A549 (cell line): ENCODE measurements around the gene ACOX1. TPM values are rescaled to one million over a fixed set of nuclear protein-coding genes. Genes with fewer than 3 reads are reported as not detected.

Experiments used
- ATAC-seq, 2 experiments: fragments of 200-7000 bp in 1 of 2; fragments of >200 bp in 1 of 2; cut with Nextera tagmentation in 1 of 2; cut with Tn5 transposase in 1 of 2; 3 replicates each; pipeline versions ENCODE4 v1.8.0 to v1.9.1; 2018 to 2020; ENCODE audit warnings: mild to moderate bottlenecking in 1 of 2, moderate library complexity in 1 of 2
- CTCF ChIA-PET: fragments of 300-600 bp; sonication (Branson Sonifier 250); formaldehyde crosslinking; extraction: SDS; loops from one replicate; lab custom pipeline; 2021; ENCODE audit warnings: antibody characterized with exemption, inconsistent platforms; lab: Yijun Ruan, JAX
- POLR2A ChIA-PET: fragments of 350-600 bp; formaldehyde crosslinking; extraction: SDS; loops from one replicate; lab custom pipeline; 2021; ENCODE audit warnings: antibody characterized with exemption, inconsistent platforms; lab: Yijun Ruan, JAX
- DNase-seq, 2 experiments: peaks; one replicate each; pipeline versions ENCODE4 v3.0.0 to v3.0.0-alpha.2; 2011 to 2016; ENCODE audit warnings: low read depth in 1 of 2, low spot score in 1 of 2
- FAIRE-seq: peaks from 2 replicates; lab custom pipeline; 2011; peaks lifted over from hg19 to GRCh38; lab: Jason Lieb, UNC
- H3K27ac ChIP-seq, 2 experiments: fragments of >200 bp; sonication (Bioruptor Twin); formaldehyde crosslinking; 3 replicates each; pipeline ENCODE4 v1.5.1; 2016 to 2017
- H3K4me1 ChIP-seq: fragments of >200 bp; sonication (Bioruptor Twin); formaldehyde crosslinking; 3 replicates; pipeline ENCODE4 v1.6.1; 2016
- H3K4me2 ChIP-seq: fragments of >200 bp; sonication (Bioruptor Twin); formaldehyde crosslinking; 3 replicates; pipeline ENCODE4 v1.6.1; 2016
- H3K4me3 ChIP-seq: fragments of >200 bp; sonication (Bioruptor Twin); formaldehyde crosslinking; 3 replicates; pipeline ENCODE4 v1.5.1; 2016
- H3K9me3 ChIP-seq: fragments of >200 bp; sonication (Bioruptor Twin); formaldehyde crosslinking; 3 replicates; pipeline ENCODE4 v1.6.1; 2016
- BHLHE40 ChIP-seq: IDR thresholded peaks from 2 replicates; pipeline ENCODE4 v1.6.1; 2012; ENCODE audit warnings: low read depth, low read length, inconsistent platforms
- EHMT2 ChIP-seq: fragments of 200-600 bp; sonication (generic); IDR thresholded peaks from 2 replicates; pipeline ENCODE4 v1.6.1; 2016; ENCODE audit warnings: antibody characterized with exemption, low read depth, mild to moderate bottlenecking, moderate library complexity
- ESRRA ChIP-seq: fragments of 150-350 bp; IDR thresholded peaks from 2 replicates; pipeline ENCODE4 v1.6.1; 2014; ENCODE audit warnings: mild to moderate bottlenecking, low read length, borderline replicate concordance
- FOSB ChIP-seq: fragments of 250-450 bp; sonication (Bioruptor Pico); IDR thresholded peaks from 2 replicates; pipeline ENCODE4 v1.5.0; 2020; ENCODE audit warnings: mild to moderate bottlenecking, moderate library complexity
- HOXA7 ChIP-seq: fragments of 250-450 bp; sonication (Bioruptor Pico); IDR thresholded peaks from 2 replicates; pipeline ENCODE4 v1.5.0; 2020; ENCODE audit warnings: mild to moderate bottlenecking, moderate library complexity
- KDM5A ChIP-seq: fragments of 200-600 bp; sonication (generic); IDR thresholded peaks from 2 replicates; pipeline ENCODE4 v1.6.1; 2016; ENCODE audit warnings: antibody characterized with exemption, mild to moderate bottlenecking
- MAX ChIP-seq: IDR thresholded peaks from 2 replicates; pipeline ENCODE4 v1.6.1; 2012
- MAZ ChIP-seq: fragments of 150-350 bp; IDR thresholded peaks from 2 replicates; pipeline ENCODE4 v1.6.1; 2014; ENCODE audit warnings: antibody characterized with exemption, low read depth, low read length, borderline replicate concordance
- PBX3 ChIP-seq: IDR thresholded peaks from 2 replicates; pipeline ENCODE4 v1.6.1; 2012
- POLR2AphosphoS2 ChIP-seq: conservative IDR thresholded peaks from 2 replicates; pipeline ENCODE4 v1.6.1; 2012; ENCODE audit warnings: low read length, improper control_type of control experiment, inconsistent platforms
- TFCP2L1 ChIP-seq: fragments of 250-450 bp; sonication (Bioruptor Pico); IDR thresholded peaks from 2 replicates; pipeline ENCODE4 v1.5.0; 2021; ENCODE audit warnings: mild to moderate bottlenecking
- TP53 ChIP-seq: fragments of 250-450 bp; sonication (Bioruptor Pico); IDR thresholded peaks from 2 replicates; pipeline ENCODE4 v1.5.0; 2021; ENCODE audit warnings: mild to moderate bottlenecking, moderate library complexity
- ZC3H11A ChIP-seq: fragments of 450-650 bp; IDR thresholded peaks from 2 replicates; pipeline ENCODE4 v1.6.1; 2014; ENCODE audit warnings: antibody characterized with exemption, mild to moderate bottlenecking
- WGBS: methylation state at CpG from one replicate; pipeline ENCODE4 v1.1.6; 2017; ENCODE audit errors: missing lambda C conversion rate; 5-methylcytosine and 5-hydroxymethylcytosine counted together
- polyA plus RNA-seq, 4 experiments: library from polyadenylated mRNA; depleted of rRNA in 3 of 4; stranded (reverse); fragments of >200 nt; fragmentation: RNase III in 1 of 4; extraction: RNeasy Plus Mini Kit Qiagen cat#74134 plus additional on column Dnase treatment in 1 of 4; gene quantifications; 2 replicates in 3 of 4; 3 replicates in 1 of 4; pipeline ENCODE4 v1.2.3, GENCODE V29; 2011 to 2017
- TF ChIP-seq, protein P1 (sequence below): fragments of 250-450 bp; sonication (Bioruptor Pico); IDR thresholded peaks from 2 replicates; pipeline ENCODE4 v1.5.0; 2020; ENCODE audit warnings: low read depth, mild to moderate bottlenecking, moderate library complexity
- TF ChIP-seq, protein P2 (sequence below): fragments of >200 bp; sonication (Bioruptor Twin); formaldehyde crosslinking; IDR thresholded peaks from 3 replicates; pipeline ENCODE4 v1.6.1; 2016

The ACOX1 gene
- polyA plus RNA-seq, 2 of the 4 experiments (the other 2 are of a cell fraction), result 17.9 to 31.1 TPM

DNA sequence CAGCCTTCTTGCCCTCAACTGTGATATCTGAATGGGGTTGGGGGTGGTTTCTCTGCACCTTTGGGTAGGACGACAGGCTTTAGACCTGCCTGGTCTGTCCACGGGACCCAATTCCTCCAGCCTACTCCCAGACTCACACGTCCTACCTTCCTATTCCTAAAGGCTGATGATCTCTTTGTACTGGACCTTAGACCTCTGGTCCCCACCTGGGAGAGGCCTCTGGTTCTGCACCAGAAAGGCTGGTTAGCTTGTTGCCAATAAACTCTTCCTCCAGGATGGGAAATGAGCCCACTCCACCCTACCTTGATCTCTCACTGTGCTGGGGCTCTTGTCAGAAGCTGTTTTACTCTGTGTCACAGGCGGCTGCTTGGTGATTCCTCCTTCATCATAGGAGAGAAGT, 52.5 kb downstream of the ACOX1 start:
- ChIA-PET CTCF (interaction anchor here (1.0 to 6.3 kb wide), 8 partner anchors 10 to 98 kb away, joined by 3 to 37 read pairs (median 11); partner anchors contain the start of genes CDK3, FBF1 and MRPL38), POLR2A (interaction anchor here (1.4 kb wide), 1 partner anchor 52 kb away, joined by 4 read pairs; the partner anchor contains the start of genes ACOX1 and TEN1)
- Histone ChIP-seq H3K4me1 (no peaks in the 10 kb centered on the region), H3K4me3 (no peak overlapping the region), H3K4me2 (no peak overlapping the region), H3K27ac (no peak overlapping the region), H3K9me3 (no peaks in the 10 kb centered on the region)
- 91% methylated on average over 4 of the region's 4 CpGs for WGBS
- DNase-seq, result no peak
- no peak for FAIRE-seq
- TF ChIP-seq TP53 (CRISPR knock-in tag) (no peak), TFCP2L1 (CRISPR knock-in tag) (no peak), HOXA7 (CRISPR knock-in tag) (no peak), BHLHE40 (no peak), PBX3 (no peak), FOSB (CRISPR knock-in tag) (no peak), ZC3H11A (no peak), POLR2AphosphoS2 (no peak), MAZ (no peak), ESRRA (no peak), EHMT2 (no peak)
- TF ChIP-seq, protein P1, sequence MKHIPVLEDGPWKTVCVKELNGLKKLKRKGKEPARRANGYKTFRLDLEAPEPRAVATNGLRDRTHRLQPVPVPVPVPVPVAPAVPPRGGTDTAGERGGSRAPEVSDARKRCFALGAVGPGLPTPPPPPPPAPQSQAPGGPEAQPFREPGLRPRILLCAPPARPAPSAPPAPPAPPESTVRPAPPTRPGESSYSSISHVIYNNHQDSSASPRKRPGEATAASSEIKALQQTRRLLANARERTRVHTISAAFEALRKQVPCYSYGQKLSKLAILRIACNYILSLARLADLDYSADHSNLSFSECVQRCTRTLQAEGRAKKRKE (CRISPR knock-in tag), result no peak
- ATAC-seq, result no peak

GRCh38 chr17:75925912-75926311, 53.1 kb downstream of the ACOX1 start:
- DNase-seq, result no peak

More at GRCh38 chr17:75925912-75926311, 53.1 kb downstream of the ACOX1 start:
- Histone ChIP-seq H3K4me1 (no peaks in the 10 kb centered on the region), H3K4me2 (no peak overlapping the region)
- CTCF ChIA-PET, result interaction anchor here (0.6 to 6.3 kb wide), 12 partner anchors 9 to 144 kb away, joined by 3 to 37 read pairs (median 6); partner anchors contain the start of genes CDK3, FBF1 and MRPL38
- no peak for ATAC-seq
- TF ChIP-seq, protein P2, sequence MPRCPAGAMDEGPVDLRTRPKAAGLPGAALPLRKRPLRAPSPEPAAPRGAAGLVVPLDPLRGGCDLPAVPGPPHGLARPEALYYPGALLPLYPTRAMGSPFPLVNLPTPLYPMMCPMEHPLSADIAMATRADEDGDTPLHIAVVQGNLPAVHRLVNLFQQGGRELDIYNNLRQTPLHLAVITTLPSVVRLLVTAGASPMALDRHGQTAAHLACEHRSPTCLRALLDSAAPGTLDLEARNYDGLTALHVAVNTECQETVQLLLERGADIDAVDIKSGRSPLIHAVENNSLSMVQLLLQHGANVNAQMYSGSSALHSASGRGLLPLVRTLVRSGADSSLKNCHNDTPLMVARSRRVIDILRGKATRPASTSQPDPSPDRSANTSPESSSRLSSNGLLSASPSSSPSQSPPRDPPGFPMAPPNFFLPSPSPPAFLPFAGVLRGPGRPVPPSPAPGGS, result no peak
- TF ChIP-seq MAX (no peak), PBX3 (no peak), KDM5A (no peak), BHLHE40 (no peak)
- TF ChIP-seq, protein P1 (CRISPR knock-in tag), result no peak
- TF ChIP-seq, all 56 proteins: peak for 0
- Histone ChIP-seq H3K9me3 (no peaks in the 10 kb centered on the region), H3K27ac (no peak overlapping the region), H3K4me3 (no peak overlapping the region)
- no peak for FAIRE-seq
- WGBS, result 93% methylated on average over 15 of the region's 15 CpGs
- POLR2A ChIA-PET, result interaction anchor here (1.1 to 1.4 kb wide), 2 partner anchors 21 to 53 kb away, joined by 3 to 4 read pairs; partner anchors contain the start of genes ACOX1, MRPL38 and TEN1
